Activated naive CD4-positive, alpha-beta T cell treated with anti-CD3 and anti-CD28 coated beads, Interleukin-2, amount 10 ng/mL, durations not matched to agents 7 days and 5 days (primary cell): ENCODE data around the gene TMEM222.

ENCODE experiments used
- CTCF ChIA-PET: fragments of 350-600 bp; sonication (Branson Sonifier 250); formaldehyde crosslinking; loops from one replicate; lab custom pipeline; 2021; ENCODE audit warnings: antibody characterized with exemption; lab: Charles Lee
- DNase-seq: peaks from one replicate; pipeline ENCODE4 v3.0.0-alpha.2; 2020
- H3K27ac Mint-ChIP-seq: one replicate; pipeline ENCODE4 v1.8.0; 2021; ENCODE audit warnings: mild to moderate bottlenecking, moderate library complexity, mixed read lengths
- H3K27me3 Mint-ChIP-seq: one replicate; pipeline ENCODE4 v1.8.0; 2021; ENCODE audit warnings: mild to moderate bottlenecking, mixed read lengths
- H3K36me3 Mint-ChIP-seq: one replicate; pipeline ENCODE4 v1.8.0; 2021; ENCODE audit warnings: mixed read lengths
- H3K4me1 Mint-ChIP-seq: one replicate; pipeline ENCODE4 v1.8.0; 2021; ENCODE audit warnings: mixed read lengths
- H3K4me3 Mint-ChIP-seq: one replicate; pipeline ENCODE4 v1.8.0; 2021; ENCODE audit warnings: mild to moderate bottlenecking, moderate library complexity, mixed read lengths
- H3K9me3 Mint-ChIP-seq: one replicate; pipeline ENCODE4 v1.8.0; 2021; ENCODE audit warnings: mixed read lengths

TMEM222 gene

DNA sequence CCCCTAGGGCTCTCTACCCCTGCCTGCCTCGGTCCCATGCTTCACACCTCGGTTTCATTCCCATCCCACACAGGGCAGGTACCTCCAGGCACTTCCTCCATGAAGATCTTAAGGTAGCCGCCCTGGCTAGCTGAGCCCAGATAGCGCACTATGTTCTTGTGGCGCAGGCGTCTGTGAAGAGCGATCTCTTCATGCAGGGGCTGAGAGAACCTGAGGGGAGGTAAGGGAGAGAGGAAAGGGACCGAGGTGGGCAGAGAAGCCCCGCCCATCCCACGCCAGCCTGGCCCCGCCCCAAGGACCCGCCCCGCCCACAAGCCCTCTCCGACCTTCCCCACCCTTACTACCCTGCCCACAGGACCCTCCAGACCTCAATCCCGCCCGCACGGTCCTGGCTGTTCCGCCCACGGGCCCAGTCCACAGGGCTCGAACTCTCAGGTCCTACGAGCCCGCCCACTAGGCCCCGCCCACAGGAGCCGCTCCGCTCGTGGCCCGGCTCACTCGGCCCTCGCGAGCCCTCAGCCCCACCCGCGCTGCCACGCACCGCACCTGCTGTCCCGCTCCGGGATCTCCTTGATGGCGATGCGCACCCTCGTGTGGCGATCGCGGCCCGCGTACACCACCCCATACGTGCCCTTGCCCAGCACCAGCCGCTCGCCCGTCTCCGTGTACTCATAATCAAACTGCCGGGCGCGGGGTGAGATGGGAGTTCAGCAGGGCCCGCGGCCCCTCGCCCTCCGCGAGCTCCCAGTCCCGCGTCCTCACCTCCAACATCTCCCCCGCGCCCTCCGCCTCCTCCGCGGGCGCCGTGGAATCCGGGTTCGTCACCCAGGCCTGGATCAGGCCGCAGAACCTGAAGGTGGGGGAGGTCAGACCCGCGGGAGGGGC, 38.4 kb downstream of the TMEM222 start:
- H3K27me3 Mint-ChIP-seq: peaks cover 39% of the 10 kb centered on the region
- peak; percentile 71 for DNase-seq
- H3K27ac Mint-ChIP-seq: no peak overlapping the region
- H3K36me3 Mint-ChIP-seq: no peaks in the 10 kb centered on the region
- CTCF ChIA-PET: interaction anchor here (1.3 to 8.0 kb wide), 2 partner anchors 9 to 28 kb away, joined by 5 to 96 read pairs; partner anchors contain the start of gene MAP3K6
- H3K4me3 Mint-ChIP-seq: peak overlapping the region; percentile 13
- H3K4me1 Mint-ChIP-seq: peaks cover 54% of the 10 kb centered on the region
- H3K9me3 Mint-ChIP-seq: no peaks in the 10 kb centered on the region

DNA sequence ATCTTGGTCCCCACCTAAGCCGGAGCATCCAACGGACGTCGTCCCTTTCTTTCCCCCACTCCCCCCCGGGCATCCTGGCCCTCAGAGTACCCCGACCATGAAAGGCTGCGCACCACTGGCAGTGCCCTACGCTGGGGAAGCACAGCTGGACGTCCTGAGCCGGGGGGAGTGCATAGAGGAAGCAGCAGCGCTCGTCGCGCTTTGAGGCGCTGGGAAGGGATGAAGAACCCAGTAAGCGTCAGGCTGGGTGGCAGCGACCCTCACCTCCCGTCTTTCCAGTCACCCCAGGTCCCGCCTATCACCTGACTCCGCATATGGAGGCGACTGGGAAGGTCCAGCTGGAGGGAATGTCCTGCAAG, 39.1 kb downstream of the TMEM222 start:
- no peaks in the 10 kb centered on the region for H3K9me3 Mint-ChIP-seq
- H3K36me3 Mint-ChIP-seq: no peaks in the 10 kb centered on the region
- peaks cover 54% of the 10 kb centered on the region for H3K4me1 Mint-ChIP-seq
- DNase-seq: no peak
- no peak overlapping the region for H3K27ac Mint-ChIP-seq
- peaks cover 39% of the 10 kb centered on the region for H3K27me3 Mint-ChIP-seq
- peak overlapping the region; percentile 26 for H3K4me3 Mint-ChIP-seq
- CTCF ChIA-PET: interaction anchor here (0.6 to 1.3 kb wide), 2 partner anchors 28 to 370 kb away, joined by 3 to 5 read pairs; no protein-coding TSS in a partner anchor

DNA sequence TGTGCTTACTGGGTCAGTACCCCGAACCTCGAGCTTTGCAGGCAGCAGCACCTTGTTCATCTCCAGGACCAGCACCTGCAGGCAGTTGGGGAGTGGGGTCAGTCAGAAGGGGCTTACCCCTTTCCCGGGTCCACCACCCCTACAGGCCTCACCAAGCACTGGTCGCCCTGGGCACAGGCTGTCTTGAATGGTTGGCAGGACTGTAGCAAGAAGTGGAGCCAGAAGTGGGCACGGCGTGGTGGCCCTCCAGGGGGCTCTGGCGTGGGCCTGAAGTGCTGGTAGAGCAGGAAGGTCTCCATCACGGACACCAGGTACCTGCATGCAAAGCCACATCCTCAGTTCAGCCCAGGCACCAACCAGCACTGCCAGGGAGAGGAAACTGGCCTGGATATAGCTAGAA, 39.6 kb downstream of the TMEM222 start:
- H3K27ac Mint-ChIP-seq: no peak overlapping the region
- DNase-seq: no peak
- H3K27me3 Mint-ChIP-seq: peaks cover 39% of the 10 kb centered on the region
- CTCF ChIA-PET: interaction anchor here (0.6 to 1.2 kb wide), 3 partner anchors 19 to 369 kb away, joined by 3 to 5 read pairs (median 3); partner anchors contain the start of gene SYTL1
- no peaks in the 10 kb centered on the region for H3K36me3 Mint-ChIP-seq
- H3K4me1 Mint-ChIP-seq: peaks cover 49% of the 10 kb centered on the region
- no peaks in the 10 kb centered on the region for H3K9me3 Mint-ChIP-seq
- H3K4me3 Mint-ChIP-seq: no peak overlapping the region

DNA sequence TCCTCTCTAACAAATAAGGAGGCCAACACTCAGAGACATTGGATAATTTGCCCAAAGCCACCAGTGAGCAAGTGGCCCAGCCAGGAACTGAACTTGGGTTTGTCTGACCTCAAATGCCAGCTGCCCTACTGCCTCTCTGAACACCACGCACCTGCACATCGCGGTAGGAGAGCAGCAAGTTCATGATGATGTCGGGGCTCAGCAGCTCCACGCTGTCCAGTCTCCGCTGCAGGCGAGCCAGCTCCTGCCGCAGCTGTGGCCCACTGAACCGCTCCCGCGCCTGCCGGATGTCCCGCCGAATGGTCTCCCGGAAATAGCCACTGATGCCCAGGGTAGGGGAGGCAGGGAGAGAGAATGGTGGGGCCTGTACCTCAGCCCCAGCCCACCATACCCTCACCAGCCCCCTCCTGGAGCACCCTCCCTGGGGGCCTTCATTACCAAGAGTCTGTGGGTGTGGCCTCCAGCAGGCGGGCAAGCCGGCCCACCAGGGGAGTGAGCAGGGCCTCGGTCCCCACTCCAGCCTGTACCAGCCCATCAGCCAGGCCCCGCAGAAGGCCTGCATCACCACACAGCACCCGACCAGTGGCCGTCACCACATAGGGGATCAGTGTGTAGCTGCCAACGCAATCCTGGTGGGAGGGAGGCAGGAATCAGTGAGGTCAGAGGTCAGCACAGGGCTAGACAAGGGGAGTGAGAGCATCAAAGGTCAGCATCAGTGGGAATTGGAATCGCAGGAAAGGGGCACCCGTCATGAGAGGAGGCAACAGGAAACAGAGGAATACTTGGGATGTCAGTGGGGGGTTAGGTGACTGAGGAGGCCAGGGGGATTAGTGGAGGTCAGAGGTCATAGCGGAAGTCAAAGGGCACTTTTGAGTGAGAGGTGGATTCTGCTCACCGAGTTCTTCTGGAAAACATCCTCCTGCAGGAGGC, 42.1 kb downstream of the TMEM222 start:
- H3K4me3 Mint-ChIP-seq: peak overlapping the region; percentile 6
- peaks cover 50% of the 10 kb centered on the region for H3K4me1 Mint-ChIP-seq
- no peak overlapping the region for H3K27ac Mint-ChIP-seq
- CTCF ChIA-PET: interaction anchor here (2.9 to 3.8 kb wide), 2 partner anchors 18 to 23 kb away, joined by 9 to 28 read pairs; no protein-coding TSS in a partner anchor
- peaks cover 28% of the 10 kb centered on the region for H3K27me3 Mint-ChIP-seq
- H3K9me3 Mint-ChIP-seq: no peaks in the 10 kb centered on the region
- no peaks in the 10 kb centered on the region for H3K36me3 Mint-ChIP-seq
- DNase-seq: no peak

DNA sequence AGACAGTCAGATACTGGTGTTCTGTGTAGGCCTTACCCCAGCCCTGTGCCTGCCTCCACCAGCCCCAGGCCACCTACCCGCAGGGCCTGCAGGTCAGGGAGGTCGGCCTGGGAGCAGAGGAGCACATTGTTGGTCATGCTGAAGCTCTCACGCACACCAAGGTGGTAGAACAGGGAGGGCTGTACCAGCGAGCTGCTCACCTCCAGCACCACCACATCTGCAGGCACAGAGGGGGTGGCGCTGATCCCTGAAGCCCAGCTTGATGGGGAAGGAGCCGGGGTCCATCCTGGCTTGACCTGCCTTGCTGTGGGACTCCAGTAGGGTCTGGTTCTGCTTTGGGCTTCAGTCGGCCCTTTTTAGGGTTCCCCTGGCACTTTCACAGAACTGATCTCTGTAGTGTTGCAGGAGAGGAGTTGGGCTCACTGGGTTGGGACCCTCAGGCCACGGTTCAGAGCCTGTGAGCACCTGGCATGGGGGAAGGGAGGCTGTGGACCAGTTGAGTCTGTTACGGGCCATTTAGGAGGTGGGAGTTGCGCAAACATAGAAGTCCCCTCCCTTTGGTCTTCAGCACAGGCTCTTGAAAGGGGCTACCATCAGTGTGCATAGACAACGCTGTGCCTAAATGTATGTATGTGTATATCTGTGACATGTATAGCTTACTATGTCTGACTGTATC, 42.9 kb downstream of the TMEM222 start:
- Mint-ChIP-seq H3K27me3 (peaks cover 23% of the 10 kb centered on the region), H3K4me3 (peak overlapping the region; percentile 84), H3K4me1 (peaks cover 50% of the 10 kb centered on the region), H3K36me3 (no peaks in the 10 kb centered on the region), H3K27ac (no peak overlapping the region), H3K9me3 (no peaks in the 10 kb centered on the region)
- CTCF ChIA-PET: interaction anchor here (0.8 to 8.4 kb wide), 9 partner anchors 8 to 319 kb away, joined by 3 to 96 read pairs (median 9); partner anchors contain the start of gene GPR3
- no peak for DNase-seq

DNA sequence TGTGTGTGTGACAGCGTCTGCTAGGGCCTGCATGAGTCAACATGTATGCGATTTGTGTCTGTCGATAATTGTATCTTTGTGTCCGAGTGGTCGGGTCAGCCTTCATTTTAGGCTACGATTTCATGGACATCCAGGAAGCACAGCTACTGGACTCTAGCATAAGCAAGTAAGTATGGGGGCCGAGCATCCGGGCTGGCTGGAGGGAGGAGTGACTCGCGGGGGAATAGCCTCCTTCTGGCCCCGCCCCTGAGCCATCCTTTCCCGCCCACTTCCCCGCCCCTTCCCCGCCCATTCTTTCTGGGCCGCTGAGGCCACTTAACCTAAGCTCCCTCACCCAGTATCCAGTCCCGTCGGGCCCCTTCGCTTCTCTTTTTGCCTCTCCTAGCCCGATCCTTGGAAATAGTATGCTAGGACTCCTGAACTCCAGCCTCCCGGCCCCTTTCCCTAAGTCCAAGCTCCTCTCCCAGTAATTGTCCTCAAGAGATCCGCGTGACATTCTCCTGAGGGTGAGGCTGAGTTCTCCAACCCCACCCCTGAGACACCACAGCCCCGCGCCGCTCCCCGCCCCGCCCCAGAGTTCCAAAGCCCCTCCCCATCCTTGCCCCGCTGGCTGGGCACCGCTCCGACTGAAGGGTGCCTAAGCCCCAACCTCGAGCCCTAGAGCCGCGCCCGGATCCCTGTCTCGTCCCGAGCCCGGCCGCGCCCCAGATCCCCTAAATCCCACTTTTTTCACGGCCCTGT, 43.6 kb downstream of the TMEM222 start:
- Mint-ChIP-seq H3K9me3 (no peaks in the 10 kb centered on the region), H3K4me1 (peaks cover 53% of the 10 kb centered on the region), H3K4me3 (peak overlapping the region; percentile 84), H3K36me3 (no peaks in the 10 kb centered on the region), H3K27ac (peak overlapping the region; percentile 81), H3K27me3 (peaks cover 19% of the 10 kb centered on the region)
- DNase-seq: peak; percentile 87
- CTCF ChIA-PET: interaction anchor here (0.6 to 8.4 kb wide), 17 partner anchors 9 to 319 kb away, joined by 3 to 96 read pairs (median 4); partner anchors contain the start of gene GPR3

DNA sequence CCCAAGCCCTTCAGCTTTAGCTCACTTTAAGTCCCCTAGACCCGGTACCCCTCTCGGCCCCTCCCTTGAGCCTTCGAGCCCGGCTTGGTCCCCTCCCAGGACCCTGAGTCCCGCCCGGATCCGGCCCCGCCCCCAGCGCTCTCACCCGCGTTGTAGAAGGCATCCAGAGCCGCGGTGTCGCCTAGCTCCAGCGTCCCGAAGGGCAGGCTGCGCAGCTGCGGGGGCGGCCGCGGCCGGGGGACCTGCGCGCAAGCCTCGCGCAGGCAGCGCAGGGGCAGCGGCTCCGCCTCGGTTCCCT, 44.1 kb downstream of the TMEM222 start:
- Mint-ChIP-seq H3K27ac (peak overlapping the region; percentile 81), H3K4me1 (peaks cover 58% of the 10 kb centered on the region), H3K9me3 (no peaks in the 10 kb centered on the region), H3K36me3 (no peaks in the 10 kb centered on the region), H3K27me3 (peaks cover 15% of the 10 kb centered on the region), H3K4me3 (peak overlapping the region; percentile 84)
- CTCF ChIA-PET: interaction anchor here (0.5 to 8.4 kb wide), 18 partner anchors 9 to 242 kb away, joined by 3 to 96 read pairs (median 4); partner anchors contain the start of genes GPR3 and SYTL1
- DNase-seq: peak; percentile 90

- Mint-ChIP-seq H3K4me3 (peak within 1 kb of the TSS; percentile 84), H3K9me3 (no peaks in the 10 kb centered on the region), H3K27ac (peak within 1 kb of the TSS; percentile 85), H3K27me3 (peaks cover 11% of the 10 kb centered on the region), H3K4me1 (peaks cover 57% of the 10 kb centered on the region), H3K36me3 (no peaks in the 10 kb centered on the region)
- CTCF ChIA-PET: interaction anchor here (0.5 to 8.4 kb wide), 21 partner anchors 10 to 66 kb away, joined by 3 to 96 read pairs (median 4); partner anchors contain the start of genes GPR3 and SYTL1
- peak; percentile 69 for DNase-seq
Observed at GRCh38 chr1:27366411-27367159, 44.6 kb downstream of the TMEM222 start, which contains the start of gene MAP3K6. TSS of gene MAP3K6 (minus strand) at chr1:27366961. CDS start at chr1:27366597, 364 bp downstream.

GRCh38 chr1:27367160-27367650, 45.2 kb downstream of the TMEM222 start:
- Mint-ChIP-seq H3K27me3 (peaks cover 16% of the 10 kb centered on the region), H3K4me1 (peaks cover 57% of the 10 kb centered on the region), H3K36me3 (no peaks in the 10 kb centered on the region), H3K9me3 (no peaks in the 10 kb centered on the region), H3K4me3 (peak overlapping the region; percentile 77), H3K27ac (peak overlapping the region; percentile 85)
- no peak for DNase-seq
- CTCF ChIA-PET: interaction anchor here (0.6 to 8.4 kb wide), 13 partner anchors 10 to 67 kb away, joined by 3 to 96 read pairs (median 5); partner anchors contain the start of gene GPR3

GRCh38 chr1:27368869-27369582, 47.1 kb downstream of the TMEM222 start:
- peak overlapping the region; percentile 31 for H3K27ac Mint-ChIP-seq
- H3K27me3 Mint-ChIP-seq: peaks cover 24% of the 10 kb centered on the region
- H3K4me3 Mint-ChIP-seq: no peak overlapping the region
- no peaks in the 10 kb centered on the region for H3K9me3 Mint-ChIP-seq
- no peaks in the 10 kb centered on the region for H3K36me3 Mint-ChIP-seq
- DNase-seq: no peak
- CTCF ChIA-PET: interaction anchor here (1.0 to 8.4 kb wide), 3 partner anchors 12 to 35 kb away, joined by 3 to 96 read pairs (median 11); no protein-coding TSS in a partner anchor
- peaks cover 56% of the 10 kb centered on the region for H3K4me1 Mint-ChIP-seq

DNA sequence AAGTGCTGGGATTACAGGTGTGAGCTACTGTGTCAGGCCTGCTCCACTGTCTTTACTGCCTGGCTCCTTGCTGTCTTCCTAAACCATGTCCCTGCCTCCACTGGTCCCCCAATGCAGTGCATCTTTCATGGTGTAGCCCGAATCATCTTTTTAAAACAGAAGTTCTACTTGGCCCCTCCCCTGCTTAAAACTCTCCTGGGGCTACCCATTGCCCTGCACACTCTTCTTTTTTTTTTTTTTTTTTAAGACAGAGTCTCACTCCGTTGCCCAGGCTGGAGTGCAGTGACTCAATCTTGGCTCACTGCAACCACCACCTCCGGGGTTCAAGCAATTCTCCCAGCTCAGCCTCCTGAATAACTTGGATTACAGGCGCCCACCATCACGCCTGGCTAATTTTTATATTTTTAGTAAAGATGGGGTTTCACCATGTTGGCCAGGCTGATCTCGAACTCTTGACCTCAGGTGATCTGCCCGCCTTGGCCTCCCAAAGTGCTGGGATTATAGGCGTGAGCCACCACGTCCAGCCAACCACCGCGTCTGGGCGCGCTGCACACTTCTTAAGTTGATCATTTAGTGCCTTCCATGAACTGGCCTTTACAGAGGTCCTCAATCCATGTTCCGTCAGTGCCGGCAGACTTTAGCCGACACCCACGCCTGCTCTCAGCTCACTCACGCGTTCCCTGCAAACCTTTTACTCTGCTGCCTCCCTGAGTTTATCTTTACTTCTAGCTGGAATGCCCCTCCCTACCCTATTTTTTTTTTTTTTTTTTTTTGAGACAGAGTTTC, 50.3 kb downstream of the TMEM222 start:
- Mint-ChIP-seq H3K9me3 (no peaks in the 10 kb centered on the region), H3K27ac (peak overlapping the region; percentile 58), H3K27me3 (peaks cover 31% of the 10 kb centered on the region), H3K4me1 (peaks cover 33% of the 10 kb centered on the region), H3K4me3 (no peak overlapping the region), H3K36me3 (no peaks in the 10 kb centered on the region)
- CTCF ChIA-PET: interaction anchor here (0.9 to 8.4 kb wide), 4 partner anchors 15 to 71 kb away, joined by 3 to 96 read pairs (median 5); no protein-coding TSS in a partner anchor
- DNase-seq: no peak
